ENCODE results near the gene VAV3. TPM values are rescaled to one million over a fixed set of nuclear protein-coding genes. Genes with fewer than 3 reads are reported as not detected.
"Not testable (repeated sequence)": the region's sequence is repeated elsewhere in the genome, so short reads cannot be mapped to it uniquely, and the experiment has no call there.

VAV3 gene
- total RNA-seq, 4 donors from 2014 or later: 0.33 to 12.1 (median 0.47) TPM

- intact Hi-C loops (cut with DNase I; ENCODE audit: low total_unique reads) (no loop called here), in situ Hi-C loops (cut with MboI; ENCODE audit: low sequenced_read_pairs in 4 of 4) (no loop called here)
Measured at GRCh38 chr1:107710005-107710404, 255.0 kb downstream of the VAV3 start.

DNA sequence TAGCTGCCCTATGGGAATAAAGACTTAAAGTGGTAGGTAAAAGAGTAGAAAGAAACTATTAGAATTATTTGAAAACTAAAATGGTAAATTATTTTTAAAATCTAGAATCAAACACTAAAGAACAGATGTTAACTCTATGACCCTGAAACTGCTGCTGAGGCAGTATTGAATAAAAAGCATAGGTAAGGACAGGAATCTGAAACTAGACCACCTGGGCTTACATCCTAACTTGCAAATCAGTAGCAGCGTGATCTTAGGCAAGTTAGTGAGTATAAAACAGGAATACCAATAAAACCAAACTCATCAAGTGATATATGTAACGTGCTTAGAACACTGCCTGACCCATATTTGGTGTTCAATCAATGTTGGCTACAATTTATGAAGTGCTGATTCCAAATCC is 257.9 kb downstream of the VAV3 start:
- in situ Hi-C loops (cut with MboI; ENCODE audit: low sequenced_read_pairs in 4 of 4) (no loop called here), intact Hi-C loops (cut with DNase I; ENCODE audit: low total_unique reads) (no loop called here)
- TF ChIP-seq POLR2A (IDR thresholded peaks at IDR 0.05): no peak
- TF ChIP-seq, protein P1, sequence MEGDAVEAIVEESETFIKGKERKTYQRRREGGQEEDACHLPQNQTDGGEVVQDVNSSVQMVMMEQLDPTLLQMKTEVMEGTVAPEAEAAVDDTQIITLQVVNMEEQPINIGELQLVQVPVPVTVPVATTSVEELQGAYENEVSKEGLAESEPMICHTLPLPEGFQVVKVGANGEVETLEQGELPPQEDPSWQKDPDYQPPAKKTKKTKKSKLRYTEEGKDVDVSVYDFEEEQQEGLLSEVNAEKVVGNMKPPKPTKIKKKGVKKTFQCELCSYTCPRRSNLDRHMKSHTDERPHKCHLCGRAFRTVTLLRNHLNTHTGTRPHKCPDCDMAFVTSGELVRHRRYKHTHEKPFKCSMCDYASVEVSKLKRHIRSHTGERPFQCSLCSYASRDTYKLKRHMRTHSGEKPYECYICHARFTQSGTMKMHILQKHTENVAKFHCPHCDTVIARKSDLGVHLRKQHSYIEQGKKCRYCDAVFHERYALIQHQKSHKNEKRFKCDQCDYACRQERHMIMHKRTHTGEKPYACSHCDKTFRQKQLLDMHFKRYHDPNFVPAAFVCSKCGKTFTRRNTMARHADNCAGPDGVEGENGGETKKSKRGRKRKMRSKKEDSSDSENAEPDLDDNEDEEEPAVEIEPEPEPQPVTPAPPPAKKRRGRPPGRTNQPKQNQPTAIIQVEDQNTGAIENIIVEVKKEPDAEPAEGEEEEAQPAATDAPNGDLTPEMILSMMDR (IDR thresholded peaks at IDR 0.05 in 4 of 5, conservative IDR thresholded peaks at IDR 0.05 in 1 of 5): no peak
- no peak overlapping the region for H3K27ac ChIP-seq
- H3K27me3 ChIP-seq: no peaks in the 10 kb centered on the region
- H3K9me3 ChIP-seq: no peaks in the 10 kb centered on the region
- no peaks in the 10 kb centered on the region for H3K36me3 ChIP-seq
- DNase-seq (no peak), ATAC-seq (no peak)
- no peaks in the 10 kb centered on the region for H3K4me1 ChIP-seq
- no peak overlapping the region for H3K4me3 ChIP-seq

More at GRCh38 chr1:107710005-107710404, 255.0 kb downstream of the VAV3 start:
- DNase-seq (no peak), ATAC-seq (no peak)
- no peak overlapping the region for H3K27ac ChIP-seq
- TF ChIP-seq POLR2A (IDR thresholded peaks at IDR 0.05): no peak
- TF ChIP-seq, protein P1 (IDR thresholded peaks at IDR 0.05 in 4 of 5, conservative IDR thresholded peaks at IDR 0.05 in 1 of 5): no peak
- no peaks in the 10 kb centered on the region for H3K27me3 ChIP-seq
- H3K36me3 ChIP-seq: no peaks in the 10 kb centered on the region
- no peaks in the 10 kb centered on the region for H3K4me1 ChIP-seq
- H3K9me3 ChIP-seq: no peaks in the 10 kb centered on the region
- no peak overlapping the region for H3K4me3 ChIP-seq

- no peaks in the 10 kb centered on the region for H3K27me3 ChIP-seq
- H3K9me3 ChIP-seq: no peaks in the 10 kb centered on the region
- TF ChIP-seq POLR2A (IDR thresholded peaks at IDR 0.05): no peak
- TF ChIP-seq, protein P1 (IDR thresholded peaks at IDR 0.05 in 4 of 5, conservative IDR thresholded peaks at IDR 0.05 in 1 of 5): no peak
- H3K4me3 ChIP-seq: no peak overlapping the region
- intact Hi-C loops (cut with DNase I; ENCODE audit: low total_unique reads) (no loop called here), in situ Hi-C loops (cut with MboI; ENCODE audit: low sequenced_read_pairs in 4 of 4) (no loop called here)
- H3K27ac ChIP-seq: no peak overlapping the region
- no peak for ATAC-seq
- H3K36me3 ChIP-seq: no peaks in the 10 kb centered on the region
- no peak for DNase-seq
- no peaks in the 10 kb centered on the region for H3K4me1 ChIP-seq
Measured at GRCh38 chr1:107706182-107706581, 258.8 kb downstream of the VAV3 start.

GRCh38 chr1:107704911-107705310 is 260.1 kb downstream of the VAV3 start:
- intact Hi-C loops (cut with DNase I; ENCODE audit: low total_unique reads): no loop called here
- TF ChIP-seq, protein P1 (IDR thresholded peaks at IDR 0.05 in 4 of 5, conservative IDR thresholded peaks at IDR 0.05 in 1 of 5): no peak
- TF ChIP-seq POLR2A (IDR thresholded peaks at IDR 0.05): no peak
- Histone ChIP-seq H3K9me3 (no peaks in the 10 kb centered on the region), H3K27ac (no peak overlapping the region), H3K27me3 (no peaks in the 10 kb centered on the region), H3K4me3 (no peak overlapping the region), H3K36me3 (no peaks in the 10 kb centered on the region), H3K4me1 (no peaks in the 10 kb centered on the region)
- ATAC-seq (no peak), DNase-seq (no peak)
- in situ Hi-C loops (cut with MboI; ENCODE audit: low sequenced_read_pairs in 4 of 4): no loop called here

- no peak overlapping the region for H3K27ac ChIP-seq
- H3K4me1 ChIP-seq: no peaks in the 10 kb centered on the region
- H3K36me3 ChIP-seq: no peaks in the 10 kb centered on the region
- in situ Hi-C loops (cut with MboI; ENCODE audit: low sequenced_read_pairs in 4 of 4) (no loop called here), intact Hi-C loops (cut with DNase I; ENCODE audit: low total_unique reads) (no loop called here)
- TF ChIP-seq, protein P1 (IDR thresholded peaks at IDR 0.05 in 4 of 5, conservative IDR thresholded peaks at IDR 0.05 in 1 of 5): no peak
- no peak for TF ChIP-seq POLR2A (IDR thresholded peaks at IDR 0.05)
- DNase-seq (no peak), ATAC-seq (no peak)
- H3K4me3 ChIP-seq: no peak overlapping the region
- no peaks in the 10 kb centered on the region for H3K27me3 ChIP-seq
- H3K9me3 ChIP-seq: no peaks in the 10 kb centered on the region
Measured at GRCh38 chr1:107702946-107703571, 261.9 kb downstream of the VAV3 start.

DNA sequence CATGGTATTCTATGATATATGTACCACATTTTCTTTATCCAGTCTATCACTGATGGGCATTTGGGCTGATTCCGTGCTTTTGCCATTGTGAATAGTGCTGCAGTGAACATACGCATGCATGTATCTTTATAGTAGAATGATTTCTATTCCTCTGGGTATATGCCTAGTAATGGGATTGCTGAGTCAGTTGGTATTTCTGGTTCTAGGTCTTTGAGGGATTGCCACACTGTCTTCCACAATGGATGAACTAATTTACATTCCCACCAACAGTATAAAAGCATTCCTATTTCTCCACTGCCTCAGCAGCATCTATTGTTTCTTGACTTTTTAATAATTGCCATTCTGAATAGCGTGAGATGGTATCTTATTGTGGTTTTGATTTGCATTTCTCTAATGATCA is 264.3 kb downstream of the VAV3 start:
- H3K9me3 ChIP-seq; H3K27ac ChIP-seq; DNase-seq; H3K27me3 ChIP-seq; ATAC-seq; H3K4me1 ChIP-seq; H3K4me3 ChIP-seq; intact Hi-C loops (cut with DNase I; ENCODE audit: low total_unique reads); in situ Hi-C loops (cut with MboI; ENCODE audit: low sequenced_read_pairs in 4 of 4); H3K36me3 ChIP-seq: not testable (repeated sequence)

Data from gastrocnemius medialis (tissue), 4 donors.